Measurements from ENCODE around the gene GALNT10. TPM values are rescaled to one million over a fixed set of nuclear protein-coding genes. Genes with fewer than 3 reads are reported as not detected.

GALNT10 gene
- total and polyA plus RNA-seq, 8 donors: 5.3 to 76.4 (median 27.4) TPM

DNA sequence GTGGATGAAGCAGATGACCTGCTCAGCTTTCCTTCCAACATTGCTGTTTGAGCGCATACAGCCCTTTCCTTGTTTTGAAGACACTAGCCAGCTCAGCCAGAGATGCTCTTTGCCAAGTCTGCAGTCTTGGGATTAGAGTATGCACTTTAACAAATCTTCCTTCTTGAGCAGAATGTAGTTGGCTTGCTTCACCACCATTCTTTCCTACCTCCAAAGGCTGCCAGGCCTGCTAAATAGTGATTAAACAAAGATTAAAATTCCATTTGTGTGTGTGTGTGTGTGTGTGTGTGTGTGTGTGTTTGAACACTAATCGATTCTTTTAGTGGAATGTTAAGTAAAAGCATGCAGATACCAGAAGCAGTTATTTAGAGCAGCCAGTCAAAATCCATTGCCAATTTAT, 97.6 kb downstream of the GALNT10 start:
- H3K27me3 ChIP-seq: no peaks in the 10 kb centered on the region
- 7 to 36% (median 20%) methylated on average over 2 of the region's 2 CpGs for WGBS, 5 donors
- no peak for TF ChIP-seq EP300 (IDR thresholded peaks at IDR 0.05)
- TF ChIP-seq, protein P1, sequence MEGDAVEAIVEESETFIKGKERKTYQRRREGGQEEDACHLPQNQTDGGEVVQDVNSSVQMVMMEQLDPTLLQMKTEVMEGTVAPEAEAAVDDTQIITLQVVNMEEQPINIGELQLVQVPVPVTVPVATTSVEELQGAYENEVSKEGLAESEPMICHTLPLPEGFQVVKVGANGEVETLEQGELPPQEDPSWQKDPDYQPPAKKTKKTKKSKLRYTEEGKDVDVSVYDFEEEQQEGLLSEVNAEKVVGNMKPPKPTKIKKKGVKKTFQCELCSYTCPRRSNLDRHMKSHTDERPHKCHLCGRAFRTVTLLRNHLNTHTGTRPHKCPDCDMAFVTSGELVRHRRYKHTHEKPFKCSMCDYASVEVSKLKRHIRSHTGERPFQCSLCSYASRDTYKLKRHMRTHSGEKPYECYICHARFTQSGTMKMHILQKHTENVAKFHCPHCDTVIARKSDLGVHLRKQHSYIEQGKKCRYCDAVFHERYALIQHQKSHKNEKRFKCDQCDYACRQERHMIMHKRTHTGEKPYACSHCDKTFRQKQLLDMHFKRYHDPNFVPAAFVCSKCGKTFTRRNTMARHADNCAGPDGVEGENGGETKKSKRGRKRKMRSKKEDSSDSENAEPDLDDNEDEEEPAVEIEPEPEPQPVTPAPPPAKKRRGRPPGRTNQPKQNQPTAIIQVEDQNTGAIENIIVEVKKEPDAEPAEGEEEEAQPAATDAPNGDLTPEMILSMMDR (IDR thresholded peaks at IDR 0.05): no peak
- no peak for TF ChIP-seq POLR2A (IDR thresholded peaks at IDR 0.05)
- peak; percentile 8 to 49 (median 26) for TF ChIP-seq POLR2AphosphoS5 (IDR thresholded peaks at IDR 0.05)
- intact Hi-C loops (cut with DNase I; ENCODE audit: low total_unique reads): no loop called here
- no peaks in the 10 kb centered on the region for H3K9me3 ChIP-seq
- peak; percentile 58 to 85 for DNase-seq
- H3K4me1 ChIP-seq: peaks cover 30 to 71% (median 56%) of the 10 kb centered on the region in 4 donors
- H3K36me3 ChIP-seq: no peaks in the 10 kb centered on the region
- H3K27ac ChIP-seq: peak overlapping the region; percentile 32 to 88 (median 75)
- H3K4me3 ChIP-seq: no peak overlapping the region

DNA sequence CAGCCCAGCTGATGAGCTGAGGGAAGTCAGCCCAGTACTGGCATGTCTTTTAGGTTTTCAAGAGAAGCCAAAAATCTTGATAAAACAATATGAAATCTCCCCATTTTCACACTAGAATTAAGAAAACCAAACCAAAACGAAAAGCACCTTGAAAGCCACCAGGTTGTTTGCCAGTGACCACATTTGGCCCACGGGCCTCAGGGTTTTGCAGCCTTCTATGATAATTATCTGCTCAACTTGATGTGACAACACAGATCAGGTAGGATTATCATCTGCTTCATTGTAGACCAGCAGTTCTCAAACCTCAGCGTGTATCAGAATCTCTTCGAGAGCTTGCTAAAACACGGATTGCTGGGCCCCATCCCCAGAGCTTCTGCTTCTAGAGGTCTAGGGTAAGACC, 101.4 kb downstream of the GALNT10 start:
- Histone ChIP-seq H3K27ac (peak overlapping the region in 1 of 5 donors; percentile 40), H3K27me3 (no peaks in the 10 kb centered on the region), H3K9me3 (no peaks in the 10 kb centered on the region), H3K4me3 (no peak overlapping the region), H3K36me3 (peaks cover 5 to 21% (median 11%) of the 10 kb centered on the region in 4 donors), H3K4me1 (peaks cover 33 to 64% (median 47%) of the 10 kb centered on the region in 4 donors)
- no peak for DNase-seq
- TF ChIP-seq POLR2A (IDR thresholded peaks at IDR 0.05) (no peak), POLR2AphosphoS5 (IDR thresholded peaks at IDR 0.05) (no peak), EP300 (IDR thresholded peaks at IDR 0.05) (no peak)
- TF ChIP-seq, protein P1 (IDR thresholded peaks at IDR 0.05): no peak
- intact Hi-C loops (cut with DNase I; ENCODE audit: low total_unique reads): loop anchor here (10.0 kb wide), 1 partner anchor 97 kb away; the partner anchor contains the start of gene GALNT10
- WGBS, 5 donors: 87 to 95% (median 92%) methylated on average over 5 of the region's 5 CpGs

DNA sequence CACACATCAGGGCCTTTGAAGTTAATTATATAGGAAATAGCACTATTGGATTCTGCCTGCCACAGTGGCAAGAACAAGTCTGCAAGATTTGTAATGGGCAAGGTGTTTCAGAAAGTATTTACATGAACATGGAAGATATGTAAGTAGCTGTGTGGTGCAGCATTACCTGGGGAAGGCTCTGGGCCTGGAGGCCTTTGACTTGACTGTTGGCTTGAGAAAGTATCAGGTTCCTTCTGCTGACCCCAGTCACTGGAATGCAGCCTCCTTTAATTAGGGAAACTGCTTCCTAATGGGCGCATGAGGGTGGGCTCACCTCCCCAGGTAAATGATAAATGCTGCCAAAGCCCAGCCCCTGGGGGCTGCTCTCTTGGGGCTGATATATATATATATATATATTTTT, 102.7 kb downstream of the GALNT10 start:
- DNase-seq: no peak
- no peak overlapping the region for H3K4me3 ChIP-seq
- 89 to 100% (median 95%) methylated on average over 1 of the region's 1 CpG for WGBS, 5 donors
- H3K27me3 ChIP-seq: no peaks in the 10 kb centered on the region
- intact Hi-C loops (cut with DNase I; ENCODE audit: low total_unique reads): loop anchor here (10.0 kb wide), 1 partner anchor 98 kb away; the partner anchor contains the start of gene GALNT10
- H3K36me3 ChIP-seq: peaks cover 8 to 28% (median 19%) of the 10 kb centered on the region in 4 donors
- no peak overlapping the region for H3K27ac ChIP-seq
- no peak for TF ChIP-seq POLR2AphosphoS5 (IDR thresholded peaks at IDR 0.05)
- no peak for TF ChIP-seq EP300 (IDR thresholded peaks at IDR 0.05)
- no peak for TF ChIP-seq POLR2A (IDR thresholded peaks at IDR 0.05)
- TF ChIP-seq, protein P1 (IDR thresholded peaks at IDR 0.05): no peak
- H3K4me1 ChIP-seq: peaks cover 20 to 62% (median 42%) of the 10 kb centered on the region in 4 donors
- H3K9me3 ChIP-seq: no peaks in the 10 kb centered on the region

DNA sequence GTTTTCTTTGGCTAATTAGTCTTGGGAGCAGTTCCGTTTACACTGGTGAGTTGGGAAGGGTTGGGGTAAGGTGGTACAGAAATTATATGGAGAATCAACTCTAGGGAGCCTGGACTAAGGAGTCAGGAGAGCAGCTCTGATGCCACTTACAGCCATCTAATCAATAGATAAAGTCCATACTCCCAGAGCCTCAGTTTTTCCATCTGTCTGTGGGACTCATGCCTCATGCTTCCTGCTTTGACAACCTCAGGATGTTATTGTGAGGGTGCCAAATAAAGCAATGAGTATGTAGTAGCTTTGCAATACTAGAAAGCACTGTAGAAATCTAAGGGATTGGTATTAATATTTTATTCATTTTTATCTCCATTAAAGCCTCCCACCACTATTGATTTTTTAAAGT, 105.0 kb downstream of the GALNT10 start:
- Histone ChIP-seq H3K27me3 (no peaks in the 10 kb centered on the region), H3K36me3 (peaks cover 12 to 43% (median 35%) of the 10 kb centered on the region in 4 donors), H3K4me1 (peaks cover 10 to 40% (median 25%) of the 10 kb centered on the region in 4 donors), H3K9me3 (no peaks in the 10 kb centered on the region), H3K4me3 (no peak overlapping the region), H3K27ac (peak overlapping the region in 4 of 5 donors; percentile 65 to 81 (median 74))
- no peak for TF ChIP-seq POLR2AphosphoS5 (IDR thresholded peaks at IDR 0.05)
- TF ChIP-seq EP300 (IDR thresholded peaks at IDR 0.05): no peak
- no peak for TF ChIP-seq POLR2A (IDR thresholded peaks at IDR 0.05)
- TF ChIP-seq, protein P1 (IDR thresholded peaks at IDR 0.05): no peak
- 80 to 100% (median 88%) methylated on average over 1 of the region's 1 CpG for WGBS, 5 donors
- intact Hi-C loops (cut with DNase I; ENCODE audit: low total_unique reads): loop anchor here (10.0 kb wide), 1 partner anchor 101 kb away; the partner anchor contains the start of gene GALNT10
- no peak for DNase-seq

All from stomach (tissue), 9 donors.